ENCODE measurements around the gene BTBD17. TPM values are rescaled to one million over a fixed set of nuclear protein-coding genes. Genes with fewer than 3 reads are reported as not detected.

BTBD17 gene
- total RNA-seq, 1 experiment from 2014 or later: not detected

GRCh38 chr17:74362069-74362405, 369 bp upstream of the BTBD17 start:
- intact Hi-C loops (cut with micrococcal nuclease; ENCODE audit: unreplicated experiment): no loop called here
- TF ChIP-seq, protein P1, sequence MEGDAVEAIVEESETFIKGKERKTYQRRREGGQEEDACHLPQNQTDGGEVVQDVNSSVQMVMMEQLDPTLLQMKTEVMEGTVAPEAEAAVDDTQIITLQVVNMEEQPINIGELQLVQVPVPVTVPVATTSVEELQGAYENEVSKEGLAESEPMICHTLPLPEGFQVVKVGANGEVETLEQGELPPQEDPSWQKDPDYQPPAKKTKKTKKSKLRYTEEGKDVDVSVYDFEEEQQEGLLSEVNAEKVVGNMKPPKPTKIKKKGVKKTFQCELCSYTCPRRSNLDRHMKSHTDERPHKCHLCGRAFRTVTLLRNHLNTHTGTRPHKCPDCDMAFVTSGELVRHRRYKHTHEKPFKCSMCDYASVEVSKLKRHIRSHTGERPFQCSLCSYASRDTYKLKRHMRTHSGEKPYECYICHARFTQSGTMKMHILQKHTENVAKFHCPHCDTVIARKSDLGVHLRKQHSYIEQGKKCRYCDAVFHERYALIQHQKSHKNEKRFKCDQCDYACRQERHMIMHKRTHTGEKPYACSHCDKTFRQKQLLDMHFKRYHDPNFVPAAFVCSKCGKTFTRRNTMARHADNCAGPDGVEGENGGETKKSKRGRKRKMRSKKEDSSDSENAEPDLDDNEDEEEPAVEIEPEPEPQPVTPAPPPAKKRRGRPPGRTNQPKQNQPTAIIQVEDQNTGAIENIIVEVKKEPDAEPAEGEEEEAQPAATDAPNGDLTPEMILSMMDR (IDR thresholded peaks at IDR 0.05; ENCODE audit: unreplicated experiment): no peak
- no TSS peak for BruUV-seq (replicated peaks)

DNA sequence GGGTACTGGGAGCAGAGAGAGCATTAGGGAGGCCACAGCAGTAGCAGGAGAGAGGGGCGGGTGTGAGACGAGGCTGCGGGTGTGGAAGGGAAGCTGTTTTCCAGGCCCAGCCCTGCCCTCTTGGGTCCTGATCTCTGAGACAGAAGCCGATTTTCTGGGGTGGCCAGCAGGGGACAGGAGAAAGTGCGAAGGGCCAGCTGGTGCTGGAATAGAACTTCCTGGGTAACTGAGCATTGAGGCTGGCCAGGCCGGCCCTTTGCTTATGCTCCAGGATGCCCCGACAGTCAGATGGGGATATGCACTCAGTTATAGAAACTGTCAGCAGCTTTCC, 804 bp downstream of the BTBD17 start:
- Mint-ChIP-seq H3K27me3 (ENCODE audit: unreplicated experiment) (peaks cover 93% of the 10 kb centered on the region), H3K9me3 (ENCODE audit: low read depth, unreplicated experiment) (no peaks in the 10 kb centered on the region), H3K36me3 (ENCODE audit: insufficient read depth, unreplicated experiment) (no peaks in the 10 kb centered on the region), H3K27ac (ENCODE audit: unreplicated experiment) (no peak overlapping the region), H3K4me3 (ENCODE audit: low read depth, unreplicated experiment) (no peak overlapping the region), H3K4me1 (ENCODE audit: low read depth, unreplicated experiment) (no peaks in the 10 kb centered on the region)
- DNase-seq: no peak
- BruUV-seq (replicated peaks): no TSS peak
- TF ChIP-seq, protein P1 (IDR thresholded peaks at IDR 0.05; ENCODE audit: unreplicated experiment): no peak
- CTCF ChIA-PET: interaction anchor here (1.0 kb wide), 1 partner anchor 10 kb away, joined by 3 read pairs; no protein-coding TSS in a partner anchor
- intact Hi-C loops (cut with micrococcal nuclease; ENCODE audit: unreplicated experiment): no loop called here

More at GRCh38 chr17:74362069-74362405, 369 bp upstream of the BTBD17 start:
- Mint-ChIP-seq H3K4me3 (ENCODE audit: low read depth, unreplicated experiment) (no peak overlapping the region), H3K27ac (ENCODE audit: unreplicated experiment) (no peak overlapping the region), H3K4me1 (ENCODE audit: low read depth, unreplicated experiment) (no peaks in the 10 kb centered on the region), H3K36me3 (ENCODE audit: insufficient read depth, unreplicated experiment) (no peaks in the 10 kb centered on the region), H3K9me3 (ENCODE audit: low read depth, unreplicated experiment) (no peaks in the 10 kb centered on the region), H3K27me3 (ENCODE audit: unreplicated experiment) (peaks cover 97% of the 10 kb centered on the region)
- DNase-seq: no peak
- CTCF ChIA-PET: interaction anchor here (0.7 to 1.0 kb wide), 3 partner anchors 11 to 27 kb away, joined by 3 to 4 read pairs (median 4); no protein-coding TSS in a partner anchor

DNA sequence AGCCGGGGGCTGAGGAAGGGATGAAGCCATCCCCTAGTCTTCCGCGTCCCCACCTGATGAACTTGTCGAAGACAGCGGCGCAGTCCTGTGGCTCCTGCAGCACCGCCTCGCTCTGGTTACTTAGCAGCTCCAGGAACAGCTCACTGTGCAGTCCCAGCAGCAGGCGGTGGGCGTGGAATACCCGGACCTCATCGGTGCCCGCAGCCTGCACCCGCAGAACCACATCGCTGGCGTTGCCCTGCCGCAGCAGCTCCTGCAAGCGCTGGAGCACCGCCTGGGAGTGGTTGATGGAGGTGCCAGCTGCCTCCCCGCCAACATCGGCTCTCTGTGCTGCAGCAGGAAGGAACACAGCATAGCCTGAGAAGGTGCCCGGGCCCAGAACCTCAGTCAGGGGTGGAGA, 1.8 kb downstream of the BTBD17 start:
- DNase-seq: no peak
- CTCF ChIA-PET: interaction anchor here (0.8 kb wide), 1 partner anchor 8 kb away, joined by 3 read pairs; no protein-coding TSS in a partner anchor
- no TSS peak for BruUV-seq (replicated peaks)
- no peaks in the 10 kb centered on the region for H3K4me1 Mint-ChIP-seq (ENCODE audit: low read depth, unreplicated experiment)
- H3K4me3 Mint-ChIP-seq (ENCODE audit: low read depth, unreplicated experiment): no peak overlapping the region
- no peaks in the 10 kb centered on the region for H3K9me3 Mint-ChIP-seq (ENCODE audit: low read depth, unreplicated experiment)
- TF ChIP-seq, protein P1 (IDR thresholded peaks at IDR 0.05; ENCODE audit: unreplicated experiment): no peak
- H3K36me3 Mint-ChIP-seq (ENCODE audit: insufficient read depth, unreplicated experiment): no peaks in the 10 kb centered on the region
- intact Hi-C loops (cut with micrococcal nuclease; ENCODE audit: unreplicated experiment): no loop called here
- peaks cover 93% of the 10 kb centered on the region for H3K27me3 Mint-ChIP-seq (ENCODE audit: unreplicated experiment)
- H3K27ac Mint-ChIP-seq (ENCODE audit: unreplicated experiment): no peak overlapping the region

- H3K4me3 Mint-ChIP-seq (ENCODE audit: low read depth, unreplicated experiment): no peak overlapping the region
- TF ChIP-seq, protein P1 (IDR thresholded peaks at IDR 0.05; ENCODE audit: unreplicated experiment): no peak
- H3K27me3 Mint-ChIP-seq (ENCODE audit: unreplicated experiment): peaks cover 93% of the 10 kb centered on the region
- intact Hi-C loops (cut with micrococcal nuclease; ENCODE audit: unreplicated experiment): no loop called here
- no peaks in the 10 kb centered on the region for H3K9me3 Mint-ChIP-seq (ENCODE audit: low read depth, unreplicated experiment)
- no peaks in the 10 kb centered on the region for H3K36me3 Mint-ChIP-seq (ENCODE audit: insufficient read depth, unreplicated experiment)
- H3K4me1 Mint-ChIP-seq (ENCODE audit: low read depth, unreplicated experiment): peaks cover 9% of the 10 kb centered on the region
- no peak overlapping the region for H3K27ac Mint-ChIP-seq (ENCODE audit: unreplicated experiment)
- CTCF ChIA-PET: no interaction called here
- no peak for DNase-seq
- BruUV-seq (replicated peaks): no TSS peak
These were observed 3.0 kb downstream of the BTBD17 start for GRCh38 chr17:74358697-74359096.

Data from Calu3 (cell line).